ENCODE measurements around the gene RASSF3.

RASSF3 gene

DNA sequence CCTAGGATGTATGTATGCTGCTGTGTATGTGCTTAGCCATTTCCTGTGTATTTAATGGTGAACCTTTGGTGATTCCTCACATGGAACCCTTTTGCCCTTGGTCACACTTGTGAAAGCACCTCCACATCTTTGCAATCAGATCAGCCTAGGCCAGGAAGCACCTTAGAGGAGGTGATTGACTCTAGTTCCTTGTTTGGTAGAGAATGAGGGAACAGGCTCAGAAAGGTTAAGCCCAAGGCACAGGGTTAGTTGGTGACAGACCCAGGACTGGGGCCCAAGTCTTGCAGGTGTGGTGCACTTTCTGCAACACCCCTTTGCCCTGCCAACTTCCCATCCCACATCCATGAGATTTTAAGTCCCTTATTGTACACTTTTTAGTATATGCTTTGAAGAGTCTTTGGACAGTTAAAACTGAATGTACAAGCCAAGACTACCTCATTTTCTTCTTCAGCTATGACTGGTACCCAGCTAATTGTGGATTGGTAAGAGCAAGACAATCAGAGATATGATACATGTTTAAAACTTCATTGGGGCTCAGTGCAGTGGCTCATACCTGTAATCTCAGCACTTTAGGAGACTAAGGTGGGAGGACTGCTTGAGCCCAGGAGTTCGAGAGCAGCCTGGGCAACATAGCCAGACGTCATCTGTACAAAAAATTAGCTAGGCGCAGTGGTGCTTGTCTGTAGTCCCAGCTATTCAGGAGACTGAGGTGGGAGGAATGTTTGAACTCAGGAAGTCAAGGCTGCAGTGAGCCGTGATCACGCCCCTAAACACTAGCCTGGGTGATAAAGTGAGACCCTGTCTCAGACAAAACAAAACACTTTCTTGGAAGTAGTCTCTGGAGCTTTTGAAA lies 71.1 kb downstream of the RASSF3 start:
- H3K9ac ChIP-seq (ENCODE audit: low read length), result no peak overlapping the region
- no peaks in the 10 kb centered on the region for H3K27me3 ChIP-seq (ENCODE audit: low read depth, low read length)
- H3K36me3 ChIP-seq (replicated peaks; ENCODE audit: low read depth, low read length), result peaks cover 15% of the 10 kb centered on the region
- H3K4me3 ChIP-seq (ENCODE audit: low read length), result no peak overlapping the region
- peak overlapping the region; percentile 12; the same call in 1 of the 2 replicates for H3K4me2 ChIP-seq (ENCODE audit: low read length)
- peaks cover 41% of the 10 kb centered on the region for H3K4me1 ChIP-seq (ENCODE audit: low read length)
- peak overlapping the region; percentile 37 for H3K27ac ChIP-seq (ENCODE audit: low read length)
- H4K20me1 ChIP-seq (ENCODE audit: insufficient read depth, low read length), result peaks cover 91% of the 10 kb centered on the region
- TF ChIP-seq EZH2phosphoT487 (IDR thresholded peaks at IDR 0.05; ENCODE audit: low read depth), result no peak
- TF ChIP-seq, protein P1, sequence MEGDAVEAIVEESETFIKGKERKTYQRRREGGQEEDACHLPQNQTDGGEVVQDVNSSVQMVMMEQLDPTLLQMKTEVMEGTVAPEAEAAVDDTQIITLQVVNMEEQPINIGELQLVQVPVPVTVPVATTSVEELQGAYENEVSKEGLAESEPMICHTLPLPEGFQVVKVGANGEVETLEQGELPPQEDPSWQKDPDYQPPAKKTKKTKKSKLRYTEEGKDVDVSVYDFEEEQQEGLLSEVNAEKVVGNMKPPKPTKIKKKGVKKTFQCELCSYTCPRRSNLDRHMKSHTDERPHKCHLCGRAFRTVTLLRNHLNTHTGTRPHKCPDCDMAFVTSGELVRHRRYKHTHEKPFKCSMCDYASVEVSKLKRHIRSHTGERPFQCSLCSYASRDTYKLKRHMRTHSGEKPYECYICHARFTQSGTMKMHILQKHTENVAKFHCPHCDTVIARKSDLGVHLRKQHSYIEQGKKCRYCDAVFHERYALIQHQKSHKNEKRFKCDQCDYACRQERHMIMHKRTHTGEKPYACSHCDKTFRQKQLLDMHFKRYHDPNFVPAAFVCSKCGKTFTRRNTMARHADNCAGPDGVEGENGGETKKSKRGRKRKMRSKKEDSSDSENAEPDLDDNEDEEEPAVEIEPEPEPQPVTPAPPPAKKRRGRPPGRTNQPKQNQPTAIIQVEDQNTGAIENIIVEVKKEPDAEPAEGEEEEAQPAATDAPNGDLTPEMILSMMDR (IDR thresholded peaks at IDR 0.05; ENCODE audit: low read depth, low read length), result no peak
- peaks cover 93% of the 10 kb centered on the region for H3K79me2 ChIP-seq (ENCODE audit: low read length)
- no peaks in the 10 kb centered on the region for H3K9me3 ChIP-seq (ENCODE audit: insufficient read depth, low read length)
- H2AFZ ChIP-seq (ENCODE audit: low read depth, low read length), result no peak overlapping the region

DNA sequence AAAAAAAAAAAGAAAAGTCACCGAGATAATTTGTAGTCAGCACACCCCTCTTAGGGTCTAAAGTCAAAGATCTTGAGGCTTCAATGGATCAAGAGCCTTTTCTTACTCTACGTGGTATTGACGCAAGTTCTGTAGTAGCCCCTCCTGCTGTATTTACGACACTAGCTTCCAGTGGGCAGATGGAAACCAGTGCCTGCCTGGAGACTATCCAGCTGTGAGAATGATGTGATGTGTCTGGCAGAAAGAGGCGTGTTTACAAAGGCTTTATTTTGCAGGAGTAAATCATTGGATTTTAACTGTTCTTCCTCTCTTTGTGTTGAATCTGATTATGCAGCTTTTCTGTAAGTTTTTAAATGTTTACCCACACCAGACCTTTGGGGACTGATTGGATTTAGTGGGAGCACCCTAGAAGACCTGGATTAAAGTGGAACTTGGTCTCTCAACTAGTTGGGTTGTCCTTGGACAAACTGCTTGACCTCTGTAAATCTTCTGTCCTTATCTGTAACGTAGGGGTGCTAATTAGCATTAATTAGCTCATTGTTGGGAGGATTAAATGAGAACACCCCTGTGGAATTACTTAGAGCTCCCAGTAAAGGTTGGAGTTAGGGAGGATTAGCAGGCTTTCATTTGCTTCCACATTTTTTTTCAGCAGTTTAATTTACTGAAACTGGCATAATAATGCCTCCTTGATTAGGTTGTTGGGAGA lies 72.4 kb downstream of the RASSF3 start:
- Histone ChIP-seq H2AFZ (ENCODE audit: low read depth, low read length) (no peak overlapping the region), H3K4me3 (ENCODE audit: low read length) (no peak overlapping the region), H3K4me1 (ENCODE audit: low read length) (peaks cover 32% of the 10 kb centered on the region), H3K4me2 (ENCODE audit: low read length) (no peak overlapping the region), H4K20me1 (ENCODE audit: insufficient read depth, low read length) (peaks cover 82% of the 10 kb centered on the region), H3K9me3 (ENCODE audit: insufficient read depth, low read length) (no peaks in the 10 kb centered on the region), H3K27me3 (ENCODE audit: low read depth, low read length) (no peaks in the 10 kb centered on the region), H3K36me3 (replicated peaks; ENCODE audit: low read depth, low read length) (peaks cover 21% of the 10 kb centered on the region), H3K79me2 (ENCODE audit: low read length) (peaks cover 89% of the 10 kb centered on the region), H3K27ac (ENCODE audit: low read length) (no peak overlapping the region), H3K9ac (ENCODE audit: low read length) (no peak overlapping the region)
- TF ChIP-seq, protein P1 (IDR thresholded peaks at IDR 0.05; ENCODE audit: low read depth, low read length), result no peak
- TF ChIP-seq EZH2phosphoT487 (IDR thresholded peaks at IDR 0.05; ENCODE audit: low read depth), result no peak

DNA sequence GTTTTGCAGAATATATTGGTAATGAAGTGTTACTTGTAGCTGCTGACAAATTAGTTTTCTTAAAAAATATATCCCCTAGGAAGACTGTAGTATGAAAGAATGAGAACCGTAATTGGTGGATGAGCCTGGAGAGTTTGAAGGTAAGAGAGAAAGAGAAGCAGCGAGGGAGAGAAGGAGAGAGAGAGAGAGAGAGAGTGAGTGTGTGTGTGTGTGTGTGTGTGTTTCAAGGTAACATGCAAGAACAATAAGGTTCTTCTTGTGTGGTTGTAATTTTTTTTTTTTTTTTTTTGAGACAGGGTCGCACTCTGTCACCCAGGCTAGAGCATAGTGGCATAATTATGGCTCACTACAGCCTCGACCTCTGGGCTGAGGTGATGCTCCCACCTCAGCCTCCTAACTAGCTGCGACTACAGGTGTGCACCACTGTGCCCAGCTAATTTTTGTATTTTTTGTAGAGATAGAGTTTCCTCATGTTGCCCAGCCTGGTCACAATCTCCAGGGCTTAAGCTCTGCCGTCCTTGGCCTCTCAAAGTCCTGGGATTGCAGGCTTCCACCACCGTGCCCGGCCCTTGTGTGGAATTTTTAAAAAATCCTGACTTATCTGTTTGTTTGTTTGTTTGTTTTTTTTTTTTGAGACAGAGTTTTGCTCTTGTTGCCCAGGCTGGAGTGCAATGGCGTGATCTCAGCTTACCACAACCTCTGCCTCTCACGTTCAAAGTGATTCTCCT lies 73.7 kb downstream of the RASSF3 start:
- H3K4me3 ChIP-seq (ENCODE audit: low read length), result no peak overlapping the region
- H3K36me3 ChIP-seq (replicated peaks; ENCODE audit: low read depth, low read length), result peaks cover 32% of the 10 kb centered on the region
- no peaks in the 10 kb centered on the region for H3K27me3 ChIP-seq (ENCODE audit: low read depth, low read length)
- no peaks in the 10 kb centered on the region for H3K9me3 ChIP-seq (ENCODE audit: insufficient read depth, low read length)
- peaks cover 89% of the 10 kb centered on the region for H3K79me2 ChIP-seq (ENCODE audit: low read length)
- H3K4me2 ChIP-seq (ENCODE audit: low read length), result no peak overlapping the region
- no peak overlapping the region for H3K27ac ChIP-seq (ENCODE audit: low read length)
- peaks cover 26% of the 10 kb centered on the region for H3K4me1 ChIP-seq (ENCODE audit: low read length)
- H2AFZ ChIP-seq (ENCODE audit: low read depth, low read length), result no peak overlapping the region
- TF ChIP-seq, protein P1 (IDR thresholded peaks at IDR 0.05; ENCODE audit: low read depth, low read length), result no peak
- TF ChIP-seq EZH2phosphoT487 (IDR thresholded peaks at IDR 0.05; ENCODE audit: low read depth), result no peak
- H4K20me1 ChIP-seq (ENCODE audit: insufficient read depth, low read length), result peaks cover 81% of the 10 kb centered on the region
- H3K9ac ChIP-seq (ENCODE audit: low read length), result no peak overlapping the region

DNA sequence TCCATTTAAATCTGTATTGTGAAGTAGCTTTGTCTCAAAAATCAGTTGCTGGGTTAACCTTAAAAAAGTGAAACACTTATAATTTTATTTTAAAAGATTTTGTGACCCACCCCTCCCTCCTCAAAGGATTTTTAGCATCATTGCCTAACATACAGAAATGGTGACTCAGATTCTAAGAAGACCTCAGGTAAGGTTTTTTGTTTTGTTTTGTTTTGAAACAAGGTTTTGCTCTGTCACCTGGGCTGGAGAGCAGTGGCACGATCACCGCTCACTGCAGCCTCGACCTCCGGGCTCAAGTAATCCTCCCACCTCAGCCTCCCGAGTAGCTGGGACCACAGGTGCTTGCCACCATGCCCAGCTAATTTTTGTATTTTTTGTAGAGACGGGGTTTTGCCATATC lies 74.8 kb downstream of the RASSF3 start:
- no peak overlapping the region for H3K9ac ChIP-seq (ENCODE audit: low read length)
- no peaks in the 10 kb centered on the region for H3K9me3 ChIP-seq (ENCODE audit: insufficient read depth, low read length)
- H3K4me1 ChIP-seq (ENCODE audit: low read length), result peaks cover 17% of the 10 kb centered on the region
- H3K4me2 ChIP-seq (ENCODE audit: low read length), result no peak overlapping the region
- H2AFZ ChIP-seq (ENCODE audit: low read depth, low read length), result no peak overlapping the region
- H3K36me3 ChIP-seq (replicated peaks; ENCODE audit: low read depth, low read length), result peaks cover 38% of the 10 kb centered on the region
- peaks cover 76% of the 10 kb centered on the region for H4K20me1 ChIP-seq (ENCODE audit: insufficient read depth, low read length)
- peaks cover 89% of the 10 kb centered on the region for H3K79me2 ChIP-seq (ENCODE audit: low read length)
- no peak overlapping the region for H3K27ac ChIP-seq (ENCODE audit: low read length)
- H3K4me3 ChIP-seq (ENCODE audit: low read length), result no peak overlapping the region
- no peaks in the 10 kb centered on the region for H3K27me3 ChIP-seq (ENCODE audit: low read depth, low read length)
- TF ChIP-seq, protein P1 (IDR thresholded peaks at IDR 0.05; ENCODE audit: low read depth, low read length), result no peak
- TF ChIP-seq EZH2phosphoT487 (IDR thresholded peaks at IDR 0.05; ENCODE audit: low read depth), result no peak

Measured in OCI-LY3 (cell line).